Peyer's patch (tissue), 4 donors: ENCODE measurements around the gene C15orf62. TPM values are rescaled to one million over a fixed set of nuclear protein-coding genes. Genes with fewer than 3 reads are reported as not detected.
A peak's percentile ranks its signal among the peaks of the same experiment; 100 is the strongest.

Experiments
- DNase-seq, 3 donors: peaks; one replicate each; pipeline ENCODE4 v3.0.0-alpha.2; 2017 to 2019
- H3K27ac ChIP-seq, 4 donors: fragments of 200-600 bp; sonication (generic); one replicate each; pipeline ENCODE4 v1.5.1; 2016 to 2019
- H3K27me3 ChIP-seq, 2 donors: fragments of 200-600 bp; sonication (generic); one replicate each; pipeline ENCODE4 v1.5.1; 2019
- H3K36me3 ChIP-seq, 3 donors: fragments of 200-600 bp; sonication (generic); one replicate each; pipeline ENCODE4 v1.5.1; 2016 to 2019
- H3K4me1 ChIP-seq, 4 donors: fragments of 200-600 bp; sonication (generic); one replicate each; pipeline ENCODE4 v1.5.1; 2016 to 2019
- H3K4me3 ChIP-seq, 4 donors: fragments of 200-600 bp; sonication (generic); 1 replicate in 3 of 4; 2 replicates in 1 of 4; pipeline ENCODE4 v1.5.1; 2016 to 2019; ENCODE audit warnings: mild to moderate bottlenecking in 1 of 4
- H3K9me3 ChIP-seq, 4 donors: fragments of 200-600 bp; sonication (generic); one replicate each; pipeline ENCODE4 v1.5.1; 2016 to 2019; ENCODE audit warnings: mild to moderate bottlenecking in 1 of 4
- POLR2A ChIP-seq, 2 donors: fragments of 450-650 bp; IDR thresholded peaks; one replicate each; pipeline ENCODE4 v1.5.1; 2017; ENCODE audit warnings: antibody characterized with exemption in 2 of 2, mild to moderate bottlenecking in 2 of 2, moderate library complexity in 2 of 2
- total RNA-seq, 4 donors: library from RNA; depleted of rRNA; stranded (reverse); fragments of >200 nt; gene quantifications; one replicate each; pipeline ENCODE4 v1.1.0, GENCODE V29; 2016
- TF ChIP-seq, protein P1 (sequence below), 6 experiments: fragments of 450-650 bp in 4 of 6; fragments of 200-600 bp in 2 of 6; sonication (generic) in 1 of 6; IDR thresholded peaks; one replicate each; pipeline ENCODE4 v1.5.1; 2017 to 2019; ENCODE audit warnings: antibody characterized with exemption in 6 of 6, mild to moderate bottlenecking in 3 of 6, moderate library complexity in 1 of 6

The C15orf62 gene
- total RNA-seq, 4 donors from 2014 or later = 1.1 to 1.3 TPM; not detected in 2

DNA sequence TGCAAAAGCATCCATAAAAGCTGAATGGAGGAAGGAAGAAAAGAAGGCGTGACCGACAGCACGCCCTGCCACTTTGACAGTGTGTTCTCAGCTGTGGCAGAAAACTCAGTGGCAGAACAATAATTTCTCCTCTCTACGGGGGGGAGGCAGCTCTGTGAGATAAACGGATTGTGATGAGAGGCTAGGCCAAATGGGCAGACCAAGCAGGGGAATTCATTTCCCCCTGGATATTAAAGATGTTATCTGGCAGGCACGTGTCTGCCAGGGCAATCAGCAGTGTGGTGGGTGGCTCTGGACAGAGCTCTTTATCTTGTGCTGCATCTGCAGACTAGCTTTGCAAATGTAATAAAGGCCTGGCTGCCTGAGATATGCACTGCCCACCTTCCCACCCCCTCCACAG is 12.8 kb upstream of the C15orf62 start:
- H3K36me3 ChIP-seq = peaks cover 0 to 3% (median 0%) of the 10 kb centered on the region in 3 donors
- no peaks in the 10 kb centered on the region for H3K27me3 ChIP-seq
- no peak overlapping the region for H3K27ac ChIP-seq
- H3K4me1 ChIP-seq = peaks cover 0 to 21% (median 0%) of the 10 kb centered on the region in 4 donors
- H3K4me3 ChIP-seq = no peak overlapping the region
- no peak for DNase-seq
- H3K9me3 ChIP-seq = no peaks in the 10 kb centered on the region
- TF ChIP-seq, protein P1, sequence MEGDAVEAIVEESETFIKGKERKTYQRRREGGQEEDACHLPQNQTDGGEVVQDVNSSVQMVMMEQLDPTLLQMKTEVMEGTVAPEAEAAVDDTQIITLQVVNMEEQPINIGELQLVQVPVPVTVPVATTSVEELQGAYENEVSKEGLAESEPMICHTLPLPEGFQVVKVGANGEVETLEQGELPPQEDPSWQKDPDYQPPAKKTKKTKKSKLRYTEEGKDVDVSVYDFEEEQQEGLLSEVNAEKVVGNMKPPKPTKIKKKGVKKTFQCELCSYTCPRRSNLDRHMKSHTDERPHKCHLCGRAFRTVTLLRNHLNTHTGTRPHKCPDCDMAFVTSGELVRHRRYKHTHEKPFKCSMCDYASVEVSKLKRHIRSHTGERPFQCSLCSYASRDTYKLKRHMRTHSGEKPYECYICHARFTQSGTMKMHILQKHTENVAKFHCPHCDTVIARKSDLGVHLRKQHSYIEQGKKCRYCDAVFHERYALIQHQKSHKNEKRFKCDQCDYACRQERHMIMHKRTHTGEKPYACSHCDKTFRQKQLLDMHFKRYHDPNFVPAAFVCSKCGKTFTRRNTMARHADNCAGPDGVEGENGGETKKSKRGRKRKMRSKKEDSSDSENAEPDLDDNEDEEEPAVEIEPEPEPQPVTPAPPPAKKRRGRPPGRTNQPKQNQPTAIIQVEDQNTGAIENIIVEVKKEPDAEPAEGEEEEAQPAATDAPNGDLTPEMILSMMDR (IDR thresholded peaks at IDR 0.05) = no peak
- no peak for TF ChIP-seq POLR2A (IDR thresholded peaks at IDR 0.05)

DNA sequence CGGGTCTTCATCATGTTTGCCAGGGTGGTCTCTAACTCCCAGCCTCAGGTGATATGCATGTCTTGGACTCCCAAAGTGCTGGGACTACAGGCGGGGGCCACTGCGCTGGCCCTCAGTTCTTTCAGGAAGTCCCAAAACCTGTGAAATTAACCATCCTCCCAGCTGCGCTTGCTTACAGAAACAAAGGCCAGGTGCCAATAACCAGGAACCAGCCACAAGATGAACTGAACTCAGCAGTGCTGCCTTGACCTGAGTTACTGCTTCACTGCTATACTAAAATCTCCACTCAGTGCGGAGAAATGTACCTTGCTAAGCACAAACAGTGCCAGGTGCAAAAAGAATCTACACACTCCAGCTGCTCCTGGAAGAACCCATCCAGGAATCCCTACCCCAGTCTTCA is 9.8 kb upstream of the C15orf62 start:
- no peaks in the 10 kb centered on the region for H3K36me3 ChIP-seq
- H3K4me3 ChIP-seq = no peak overlapping the region
- no peak for DNase-seq
- H3K27ac ChIP-seq = no peak overlapping the region
- H3K27me3 ChIP-seq = no peaks in the 10 kb centered on the region
- H3K4me1 ChIP-seq = peaks cover 0 to 17% (median 7%) of the 10 kb centered on the region in 4 donors
- no peak for TF ChIP-seq POLR2A (IDR thresholded peaks at IDR 0.05)
- TF ChIP-seq, protein P1 (IDR thresholded peaks at IDR 0.05) = no peak
- no peaks in the 10 kb centered on the region for H3K9me3 ChIP-seq

DNA sequence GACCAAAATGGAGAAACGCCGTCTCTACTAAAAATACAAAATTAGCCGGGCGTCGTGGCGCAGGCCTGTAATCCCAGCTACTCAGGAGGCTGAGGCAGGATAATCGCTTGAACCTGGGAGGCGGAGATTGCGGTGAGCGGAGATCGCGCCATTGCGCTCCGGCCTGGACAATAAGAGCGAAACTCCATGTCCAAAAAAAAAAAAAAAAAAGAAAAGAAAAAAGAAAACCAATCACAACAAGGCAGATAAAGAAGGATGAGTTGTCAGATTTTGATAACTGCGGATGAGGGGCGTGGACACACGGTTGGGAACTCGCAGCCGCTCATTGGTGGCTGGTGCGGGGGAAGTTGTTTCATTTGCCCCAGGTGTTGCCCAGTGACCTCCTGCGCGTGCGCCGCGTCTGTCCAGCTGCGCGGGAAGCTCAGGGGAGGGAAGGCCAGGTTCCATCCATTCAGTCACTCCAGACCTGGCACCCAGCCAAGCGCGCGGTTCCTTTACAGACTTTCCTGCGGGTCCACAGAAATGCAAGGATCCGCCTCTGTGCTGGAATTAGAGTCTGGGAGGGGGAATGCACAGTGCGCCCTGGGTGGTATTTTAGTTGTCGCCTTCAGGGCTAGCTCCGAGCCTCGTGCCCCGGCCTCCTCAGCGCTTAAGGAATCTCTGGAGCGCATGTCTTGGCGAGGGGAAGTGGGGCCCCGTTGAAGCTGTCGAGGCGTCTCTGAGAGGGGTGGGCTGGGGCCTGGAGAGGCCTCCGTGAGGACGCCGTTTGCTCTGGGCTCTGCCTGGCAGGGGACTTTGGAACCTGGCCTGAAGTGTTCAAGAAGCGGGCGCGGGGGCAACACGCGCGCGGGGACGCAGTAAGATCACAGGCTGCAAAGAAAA is 6.6 kb upstream of the C15orf62 start:
- peak overlapping the region; percentile 50 to 80 (median 68) for H3K4me3 ChIP-seq
- H3K9me3 ChIP-seq = no peaks in the 10 kb centered on the region
- peak overlapping the region; percentile 80 to 92 (median 85) for H3K27ac ChIP-seq
- TF ChIP-seq POLR2A (IDR thresholded peaks at IDR 0.05) = no peak
- TF ChIP-seq, protein P1 (IDR thresholded peaks at IDR 0.05) = no peak
- peak; percentile 55 to 89 (median 86) for DNase-seq
- H3K4me1 ChIP-seq = peaks cover 0 to 41% (median 12%) of the 10 kb centered on the region in 4 donors
- no peaks in the 10 kb centered on the region for H3K27me3 ChIP-seq
- H3K36me3 ChIP-seq = peaks cover 0 to 12% (median 0%) of the 10 kb centered on the region in 3 donors

DNA sequence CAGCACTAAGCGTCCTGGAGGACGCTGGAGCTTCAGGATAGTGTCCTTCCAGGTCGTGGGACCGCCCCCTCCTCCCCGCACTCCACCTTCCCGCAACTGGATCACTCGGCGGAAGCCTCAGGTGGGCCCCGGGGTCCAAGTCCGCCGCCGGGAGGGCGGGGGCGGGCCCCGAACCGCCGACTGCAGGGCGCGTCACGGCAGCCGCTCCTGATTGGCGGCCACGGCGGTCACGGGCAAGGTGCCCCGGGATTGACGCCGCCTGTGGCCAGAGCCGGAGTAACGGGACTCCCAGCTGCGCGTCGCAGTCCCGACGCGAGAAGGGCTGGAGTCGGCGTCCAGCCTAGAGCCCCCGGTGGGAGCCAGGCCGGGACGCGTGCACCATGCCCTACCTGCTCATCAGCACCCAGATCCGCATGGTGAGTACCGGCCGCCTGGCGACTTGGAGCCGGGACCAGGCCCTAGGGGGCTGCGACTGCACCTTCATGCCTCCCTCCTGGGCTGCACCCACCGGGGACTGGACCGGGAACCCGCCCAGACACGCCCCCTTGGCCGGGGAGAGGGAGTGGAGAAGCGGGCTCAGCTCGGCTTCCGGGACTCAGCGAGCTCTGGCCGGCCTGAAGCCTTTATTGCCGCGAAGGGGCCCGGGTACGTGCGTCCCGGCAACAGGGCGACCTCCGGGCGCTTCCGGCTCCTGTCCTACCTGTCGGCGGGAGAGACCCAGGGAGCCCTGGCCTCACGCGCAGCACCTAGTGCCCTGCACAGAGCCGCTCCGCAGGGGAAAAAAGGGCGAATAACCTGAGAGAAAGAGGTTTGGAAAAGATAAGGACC is 5.8 kb upstream of the C15orf62 start, which contains the start of gene GCHFR:
Gene GCHFR (plus strand): TSS at position 268 of the 828 bp plus-strand sequence. CDS start 113 bp downstream, at position 381.
- peak within 1 kb of the TSS; percentile 80 to 92 (median 85) for H3K27ac ChIP-seq
- peaks cover 0 to 50% (median 14%) of the 10 kb centered on the region in 4 donors for H3K4me1 ChIP-seq
- TF ChIP-seq POLR2A (IDR thresholded peaks at IDR 0.05) = peak; percentile 82 to 83
- TF ChIP-seq, protein P1 (IDR thresholded peaks at IDR 0.05) = peak; percentile 1 to 56 (median 36)
- DNase-seq = peak; percentile 74 to 92 (median 91)
- peaks cover 0 to 12% (median 0%) of the 10 kb centered on the region in 3 donors for H3K36me3 ChIP-seq
- no peaks in the 10 kb centered on the region for H3K9me3 ChIP-seq
- no peaks in the 10 kb centered on the region for H3K27me3 ChIP-seq
- peak within 1 kb of the TSS; percentile 50 to 80 (median 68) for H3K4me3 ChIP-seq

DNA sequence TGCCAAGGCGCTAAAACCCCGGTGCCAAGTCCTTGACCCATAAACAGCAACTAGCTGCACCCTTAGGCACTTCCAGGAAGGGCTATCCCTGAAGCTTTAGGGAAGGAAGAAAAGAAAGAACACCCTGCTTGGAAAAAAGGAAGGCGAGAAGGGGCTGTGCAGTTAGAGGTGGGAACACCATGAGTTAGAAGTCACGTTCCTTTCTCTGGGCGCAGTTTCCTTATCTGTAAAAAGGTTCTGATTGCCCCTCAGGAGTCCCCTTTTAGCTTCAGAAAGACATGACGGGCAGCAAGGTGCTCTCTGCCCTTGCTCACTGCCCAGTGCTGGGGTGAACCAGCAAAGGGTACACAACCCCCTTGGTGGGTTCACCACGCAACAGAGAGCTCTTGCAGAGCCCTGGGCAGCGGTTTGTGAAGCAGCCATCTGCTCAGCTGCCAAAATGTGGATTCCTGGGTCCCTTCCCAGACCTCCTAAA is 5.1 kb upstream of the C15orf62 start:
- H3K36me3 ChIP-seq = peaks cover 0 to 12% (median 0%) of the 10 kb centered on the region in 3 donors
- H3K4me3 ChIP-seq = peak overlapping the region; percentile 50 to 80 (median 68)
- DNase-seq = no peak
- TF ChIP-seq, protein P1 (IDR thresholded peaks at IDR 0.05) = no peak
- no peak for TF ChIP-seq POLR2A (IDR thresholded peaks at IDR 0.05)
- no peaks in the 10 kb centered on the region for H3K9me3 ChIP-seq
- peaks cover 0 to 56% (median 21%) of the 10 kb centered on the region in 4 donors for H3K4me1 ChIP-seq
- peak overlapping the region; percentile 80 to 92 (median 85) for H3K27ac ChIP-seq
- no peaks in the 10 kb centered on the region for H3K27me3 ChIP-seq
